Left renal pelvis (tissue), 4 donors: ENCODE measurements around the gene MBNL1. TPM values are rescaled to one million over a fixed set of nuclear protein-coding genes. Genes with fewer than 3 reads are reported as not detected.
"Not testable (repeated sequence)": the region's sequence is repeated elsewhere in the genome, so short reads cannot be mapped to it uniquely, and the experiment has no call there.

Source experiments
- DNase-seq, 4 donors: peaks; one replicate each; pipeline ENCODE4 v3.0.0-alpha.2; 2013; ENCODE audit warnings: low read depth in 4 of 4, low spot score in 3 of 4
- polyA plus RNA-seq, 4 donors: library from polyadenylated mRNA; unstranded; fragments of 120-200 nt; gene quantifications; one replicate each; pipeline ENCODE4 v1.2.1, GENCODE V29; 2013; ENCODE audit not compliant: insufficient read length in 4 of 4

MBNL1 gene
- polyA plus RNA-seq, 4 donors: 48.3 to 62.7 (median 55.5) TPM

- no peak for DNase-seq
These were observed 165.4 kb downstream of the MBNL1 start for GRCh38 chr3:152434142-152434541.

- DNase-seq: not testable (repeated sequence)
These were observed 166.5 kb downstream of the MBNL1 start for GRCh38 chr3:152435210-152435609.

- DNase-seq: no peak
These were observed 168.2 kb downstream of the MBNL1 start for GRCh38 chr3:152436707-152437590.

- DNase-seq: no peak
These were observed 169.5 kb downstream of the MBNL1 start for GRCh38 chr3:152438181-152438580.

- no peak for DNase-seq
These were observed 170.0 kb downstream of the MBNL1 start for GRCh38 chr3:152438706-152439105.

GRCh38 chr3:152440243-152440642 lies 171.5 kb downstream of the MBNL1 start:
- not testable (repeated sequence) for DNase-seq

- no peak for DNase-seq
These were observed 174.7 kb downstream of the MBNL1 start for GRCh38 chr3:152443212-152444023.

GRCh38 chr3:152444029-152444641 lies 175.4 kb downstream of the MBNL1 start:
- DNase-seq: peak in 2 of 4 donors; percentile 19 to 32

GRCh38 chr3:152445212-152445611 lies 176.5 kb downstream of the MBNL1 start:
- DNase-seq: no peak

GRCh38 chr3:152446495-152446894 lies 177.8 kb downstream of the MBNL1 start:
- no peak for DNase-seq

GRCh38 chr3:152447511-152447910 lies 178.8 kb downstream of the MBNL1 start:
- no peak for DNase-seq

GRCh38 chr3:152448091-152448490 lies 179.4 kb downstream of the MBNL1 start:
- no peak for DNase-seq

- no peak for DNase-seq
These were observed 183.6 kb downstream of the MBNL1 start for GRCh38 chr3:152452318-152452717.

- DNase-seq: no peak
These were observed 185.5 kb downstream of the MBNL1 start for GRCh38 chr3:152454076-152454875.

GRCh38 chr3:152455989-152456388 lies 187.3 kb downstream of the MBNL1 start:
- no peak for DNase-seq

- DNase-seq: no peak
These were observed 189.0 kb downstream of the MBNL1 start for GRCh38 chr3:152457500-152458375.

GRCh38 chr3:152458376-152459117 lies 189.8 kb downstream of the MBNL1 start:
- no peak for DNase-seq

- no peak for DNase-seq
These were observed 190.4 kb downstream of the MBNL1 start for GRCh38 chr3:152459118-152459515.

GRCh38 chr3:152459572-152459971 lies 190.8 kb downstream of the MBNL1 start:
- no peak for DNase-seq
